ENCODE data around the gene DMRT3.

The DMRT3 gene

DNA sequence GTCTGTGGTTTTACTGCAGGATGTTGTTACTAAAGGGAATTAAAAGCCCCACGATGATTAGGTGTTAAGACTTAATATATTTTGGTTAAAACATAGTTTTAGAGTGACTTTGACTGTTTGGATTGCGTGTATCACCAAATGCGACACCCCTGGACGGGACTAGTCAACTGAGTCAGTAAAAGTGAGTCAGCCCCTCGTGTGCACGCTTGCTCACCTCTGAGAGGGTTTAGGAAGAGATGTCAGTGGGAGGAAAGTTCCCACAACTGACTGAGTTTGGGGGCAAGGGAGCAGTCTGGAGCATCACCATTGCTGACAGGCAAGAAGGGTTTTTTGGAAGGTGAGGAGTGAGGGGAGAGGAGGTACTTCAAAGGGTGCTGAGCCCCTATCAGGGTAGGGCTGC, 14.4 kb upstream of the DMRT3 start:
- no peak overlapping the region for H3K4me3 ChIP-seq (ENCODE audit: low read depth, low read length)
- TF ChIP-seq, protein P1, sequence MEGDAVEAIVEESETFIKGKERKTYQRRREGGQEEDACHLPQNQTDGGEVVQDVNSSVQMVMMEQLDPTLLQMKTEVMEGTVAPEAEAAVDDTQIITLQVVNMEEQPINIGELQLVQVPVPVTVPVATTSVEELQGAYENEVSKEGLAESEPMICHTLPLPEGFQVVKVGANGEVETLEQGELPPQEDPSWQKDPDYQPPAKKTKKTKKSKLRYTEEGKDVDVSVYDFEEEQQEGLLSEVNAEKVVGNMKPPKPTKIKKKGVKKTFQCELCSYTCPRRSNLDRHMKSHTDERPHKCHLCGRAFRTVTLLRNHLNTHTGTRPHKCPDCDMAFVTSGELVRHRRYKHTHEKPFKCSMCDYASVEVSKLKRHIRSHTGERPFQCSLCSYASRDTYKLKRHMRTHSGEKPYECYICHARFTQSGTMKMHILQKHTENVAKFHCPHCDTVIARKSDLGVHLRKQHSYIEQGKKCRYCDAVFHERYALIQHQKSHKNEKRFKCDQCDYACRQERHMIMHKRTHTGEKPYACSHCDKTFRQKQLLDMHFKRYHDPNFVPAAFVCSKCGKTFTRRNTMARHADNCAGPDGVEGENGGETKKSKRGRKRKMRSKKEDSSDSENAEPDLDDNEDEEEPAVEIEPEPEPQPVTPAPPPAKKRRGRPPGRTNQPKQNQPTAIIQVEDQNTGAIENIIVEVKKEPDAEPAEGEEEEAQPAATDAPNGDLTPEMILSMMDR (IDR thresholded peaks at IDR 0.05; ENCODE audit: low read depth, low read length), result no peak

DNA sequence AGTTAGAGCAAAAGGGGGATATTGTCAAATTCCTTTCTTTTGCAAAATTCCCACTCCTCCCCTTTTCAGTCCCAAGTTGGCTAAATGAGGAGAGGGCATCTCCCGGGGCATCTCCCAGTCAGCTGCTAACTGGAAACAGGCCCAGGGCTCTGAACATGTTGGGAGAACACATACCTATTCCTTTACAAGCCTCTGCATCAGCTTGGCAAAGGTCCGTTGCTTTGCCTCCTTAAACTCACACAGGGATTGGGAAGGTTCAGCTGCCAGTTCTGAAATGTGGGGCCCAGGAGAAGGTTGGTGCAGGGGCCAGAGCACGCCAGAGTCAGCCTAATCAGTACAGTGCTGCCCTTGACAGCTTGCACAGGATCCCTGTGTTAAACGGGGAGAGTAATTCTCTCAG, 11.0 kb upstream of the DMRT3 start:
- TF ChIP-seq, protein P1 (IDR thresholded peaks at IDR 0.05; ENCODE audit: low read depth, low read length), result no peak
- H3K4me3 ChIP-seq (ENCODE audit: low read depth, low read length), result no peak overlapping the region

DNA sequence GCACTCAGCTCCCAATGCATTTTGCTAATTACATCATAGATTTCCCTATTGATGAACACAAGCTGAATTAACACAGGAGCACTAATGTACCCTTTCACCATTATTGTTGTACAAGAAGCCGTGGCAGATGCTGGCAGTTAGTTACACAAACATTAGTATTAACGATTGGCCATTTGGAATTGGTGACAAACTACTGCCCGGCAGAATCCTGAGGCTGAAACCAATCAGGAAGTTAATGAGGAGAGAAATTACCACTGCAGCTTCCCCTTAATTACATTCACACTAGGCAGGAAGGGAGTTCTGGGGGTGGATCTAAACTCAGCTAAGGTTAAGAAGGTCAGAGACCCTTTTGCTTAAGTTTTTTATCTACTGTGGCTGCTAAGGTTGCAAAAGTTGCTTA, 9.6 kb upstream of the DMRT3 start:
- H3K4me3 ChIP-seq (ENCODE audit: low read depth, low read length), result no peak overlapping the region
- TF ChIP-seq, protein P1 (IDR thresholded peaks at IDR 0.05; ENCODE audit: low read depth, low read length), result no peak

DNA sequence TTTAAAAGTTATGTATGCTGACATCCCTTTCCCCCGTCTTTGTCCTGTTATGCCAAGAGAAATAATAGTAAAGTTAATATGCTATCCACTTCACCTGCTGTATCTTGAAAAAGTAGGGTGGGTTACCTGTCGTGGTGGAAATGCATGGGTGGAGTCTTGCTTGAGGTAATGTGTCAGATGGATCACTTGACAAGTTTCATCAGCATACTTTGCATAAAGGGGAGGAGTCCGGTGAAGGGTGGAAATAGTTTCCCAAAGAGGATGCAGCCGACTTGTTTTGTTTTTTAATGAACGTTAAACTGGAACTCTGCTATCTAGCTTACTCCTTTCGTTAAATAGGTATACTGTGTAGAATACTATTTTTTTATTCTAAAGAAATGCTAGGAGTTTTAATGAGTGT, 9.0 kb upstream of the DMRT3 start:
- TF ChIP-seq, protein P1 (IDR thresholded peaks at IDR 0.05; ENCODE audit: low read depth, low read length), result no peak
- H3K4me3 ChIP-seq (ENCODE audit: low read depth, low read length), result no peak overlapping the region

DNA sequence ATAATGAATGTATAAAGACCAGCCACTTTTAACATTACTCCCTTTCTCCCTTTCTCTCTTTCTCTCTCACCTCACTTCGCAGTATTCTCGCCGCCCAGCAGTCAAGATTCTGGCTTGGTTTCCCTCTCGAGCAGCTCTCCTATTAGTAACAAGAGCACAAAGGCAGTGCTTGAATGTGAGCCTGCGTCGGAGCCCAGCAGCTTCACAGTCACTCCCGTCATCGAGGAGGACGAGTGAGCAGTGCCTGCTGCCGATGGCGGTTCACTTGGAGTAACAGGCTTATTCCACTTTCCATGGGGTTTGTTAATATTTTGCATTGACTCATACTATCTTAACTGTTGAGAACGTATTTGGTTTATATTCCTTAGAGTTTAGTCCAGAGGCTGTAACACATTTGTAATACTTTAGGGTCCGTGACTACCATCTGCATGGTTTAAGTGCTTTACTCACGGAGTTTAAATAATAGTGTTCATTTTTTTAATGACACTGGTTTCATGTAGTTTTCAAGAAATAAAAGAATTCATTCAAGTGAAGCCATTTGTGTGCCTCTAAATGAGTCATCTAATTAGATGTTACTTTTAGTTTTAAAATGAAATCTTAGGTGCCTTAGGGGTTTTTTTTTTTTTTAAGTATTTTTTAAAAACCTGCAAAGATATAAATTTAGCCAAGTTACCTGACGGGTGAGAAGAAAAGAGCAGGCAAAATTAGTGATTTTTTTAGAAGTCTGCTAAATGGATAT, 8.4 kb upstream of the DMRT3 start:
- TF ChIP-seq, protein P1 (IDR thresholded peaks at IDR 0.05; ENCODE audit: low read depth, low read length), result no peak
- no peak overlapping the region for H3K4me3 ChIP-seq (ENCODE audit: low read depth, low read length)

DNA sequence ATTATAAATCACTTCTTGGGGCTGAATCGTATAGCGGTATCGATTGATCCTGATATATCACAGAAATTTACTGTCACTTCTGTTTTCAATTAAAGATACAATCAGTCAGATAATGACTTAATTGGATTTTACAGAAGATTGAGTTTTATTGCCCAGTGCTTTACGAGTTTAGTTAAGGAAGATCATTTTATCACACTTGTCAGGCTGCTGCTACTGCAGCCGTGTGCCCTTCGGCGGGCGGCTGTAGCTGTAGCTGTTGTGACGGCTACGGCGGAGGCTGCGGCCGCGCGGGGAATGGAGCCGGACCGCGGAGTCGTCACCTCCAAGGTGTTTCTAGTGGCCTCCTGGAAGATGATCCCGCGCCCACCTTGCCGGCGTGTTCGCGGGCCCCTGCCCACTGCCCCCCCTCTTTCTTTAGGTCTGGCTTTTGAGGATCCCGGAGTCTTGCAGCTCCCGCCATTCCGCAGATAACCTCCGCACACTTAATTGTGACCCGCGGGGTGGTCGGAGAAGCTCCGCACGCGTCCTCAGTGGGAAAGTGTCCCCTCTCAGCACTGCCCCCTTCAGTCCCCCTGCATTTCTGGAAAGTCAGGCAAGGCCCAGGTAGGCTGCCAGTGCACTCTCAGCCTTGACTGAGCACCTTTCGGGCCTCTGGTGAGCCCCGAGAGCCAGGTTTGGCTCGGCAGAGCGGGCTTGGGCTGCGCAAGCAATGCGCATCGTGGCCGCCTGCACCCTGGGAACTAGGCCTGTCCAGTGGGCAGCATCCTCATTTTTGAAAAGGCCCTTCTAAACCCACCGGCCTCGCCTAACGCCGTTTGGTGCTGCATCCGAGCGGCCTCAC, 6.9 kb upstream of the DMRT3 start:
- H3K4me3 ChIP-seq (ENCODE audit: low read depth, low read length), result no peak overlapping the region
- TF ChIP-seq, protein P1 (IDR thresholded peaks at IDR 0.05; ENCODE audit: low read depth, low read length), result no peak

Data from WI38 (cell line).